HUES6 (cell line): ENCODE results near the gene DNAJC10.
"Not testable (repeated sequence)": the region's sequence is repeated elsewhere in the genome, so short reads cannot be mapped to it uniquely, and the experiment has no call there.

Source experiments
- H3K27ac ChIP-seq: 2 replicates; pipeline ENCODE4 v1.7.0; 2013; ENCODE audit warnings: low read depth, mild to moderate bottlenecking, low read length, inconsistent platforms
- H3K27me3 ChIP-seq: 2 replicates; pipeline ENCODE4 v1.6.1; 2013; ENCODE audit warnings: low read length; ENCODE audit not compliant: control insufficient read depth, insufficient read depth
- H3K36me3 ChIP-seq: 2 replicates; pipeline ENCODE4 v1.6.1; 2013; ENCODE audit warnings: low read length; ENCODE audit not compliant: control insufficient read depth, insufficient read depth
- H3K4me1 ChIP-seq: 2 replicates; pipeline ENCODE4 v1.6.1; 2013; ENCODE audit warnings: low read length; ENCODE audit not compliant: control insufficient read depth, insufficient read depth
- H3K4me3 ChIP-seq: 2 replicates; pipeline ENCODE4 v1.5.1; 2013; ENCODE audit warnings: low read depth, low read length
- H3K9ac ChIP-seq: one replicate; pipeline ENCODE4 v1.6.1; 2013; ENCODE audit warnings: mild to moderate bottlenecking, low read length
- H3K9me3 ChIP-seq: 2 replicates; pipeline ENCODE4 v1.6.1; 2013; ENCODE audit warnings: low read depth, low read length; ENCODE audit not compliant: control insufficient read depth, insufficient read depth

DNAJC10 gene

GRCh38 chr2:182726473-182726872 lies 10.4 kb downstream of the DNAJC10 start:
- Histone ChIP-seq H3K4me1 (no peaks in the 10 kb centered on the region), H3K36me3 (peaks cover 78% of the 10 kb centered on the region), H3K4me3 (no peak overlapping the region), H3K27ac (no peak overlapping the region), H3K9me3 (no peaks in the 10 kb centered on the region), H3K27me3 (no peaks in the 10 kb centered on the region), H3K9ac (no peak overlapping the region)

- Histone ChIP-seq H3K27me3 (no peaks in the 10 kb centered on the region), H3K36me3 (peaks cover 83% of the 10 kb centered on the region), H3K4me1 (no peaks in the 10 kb centered on the region), H3K4me3 (no peak overlapping the region), H3K27ac (no peak overlapping the region), H3K9me3 (no peaks in the 10 kb centered on the region), H3K9ac (no peak overlapping the region)
Observed at GRCh38 chr2:182728014-182728413, 12.0 kb downstream of the DNAJC10 start.

GRCh38 chr2:182729710-182730339 lies 13.8 kb downstream of the DNAJC10 start:
- H3K27ac ChIP-seq = no peak overlapping the region
- peaks cover 72% of the 10 kb centered on the region for H3K36me3 ChIP-seq
- no peaks in the 10 kb centered on the region for H3K4me1 ChIP-seq
- H3K9ac ChIP-seq = no peak overlapping the region
- H3K4me3 ChIP-seq = no peak overlapping the region
- H3K9me3 ChIP-seq = no peaks in the 10 kb centered on the region
- H3K27me3 ChIP-seq = no peaks in the 10 kb centered on the region

- H3K36me3 ChIP-seq = peaks cover 68% of the 10 kb centered on the region
- H3K4me3 ChIP-seq = no peak overlapping the region
- no peaks in the 10 kb centered on the region for H3K9me3 ChIP-seq
- H3K4me1 ChIP-seq = no peaks in the 10 kb centered on the region
- no peaks in the 10 kb centered on the region for H3K27me3 ChIP-seq
- no peak overlapping the region for H3K27ac ChIP-seq
- no peak overlapping the region for H3K9ac ChIP-seq
Observed at GRCh38 chr2:182730486-182730885, 14.4 kb downstream of the DNAJC10 start.

- Histone ChIP-seq H3K27ac (no peak overlapping the region), H3K9me3 (no peaks in the 10 kb centered on the region), H3K9ac (no peak overlapping the region), H3K27me3 (no peaks in the 10 kb centered on the region), H3K4me1 (no peaks in the 10 kb centered on the region), H3K36me3 (peaks cover 70% of the 10 kb centered on the region), H3K4me3 (no peak overlapping the region)
Observed at GRCh38 chr2:182732736-182733135, 16.7 kb downstream of the DNAJC10 start.

GRCh38 chr2:182733572-182733971 lies 17.5 kb downstream of the DNAJC10 start:
- H3K36me3 ChIP-seq = peaks cover 73% of the 10 kb centered on the region
- no peak overlapping the region for H3K9ac ChIP-seq
- H3K4me1 ChIP-seq = no peaks in the 10 kb centered on the region
- no peak overlapping the region for H3K27ac ChIP-seq
- no peaks in the 10 kb centered on the region for H3K9me3 ChIP-seq
- H3K4me3 ChIP-seq = no peak overlapping the region
- no peaks in the 10 kb centered on the region for H3K27me3 ChIP-seq

- H3K36me3 ChIP-seq = peaks cover 63% of the 10 kb centered on the region
- not testable (repeated sequence) for H3K4me1 ChIP-seq, H3K4me3 ChIP-seq, H3K27ac ChIP-seq, H3K9me3 ChIP-seq, H3K9ac ChIP-seq, H3K27me3 ChIP-seq
Observed at GRCh38 chr2:182736856-182737255, 20.8 kb downstream of the DNAJC10 start.

- H3K9ac ChIP-seq = no peak overlapping the region
- H3K4me1 ChIP-seq = no peaks in the 10 kb centered on the region
- H3K27ac ChIP-seq = no peak overlapping the region
- H3K36me3 ChIP-seq = peaks cover 80% of the 10 kb centered on the region
- H3K9me3 ChIP-seq = no peaks in the 10 kb centered on the region
- no peak overlapping the region for H3K4me3 ChIP-seq
- H3K27me3 ChIP-seq = no peaks in the 10 kb centered on the region
Observed at GRCh38 chr2:182740701-182741100, 24.6 kb downstream of the DNAJC10 start.

GRCh38 chr2:182741620-182742019 lies 25.6 kb downstream of the DNAJC10 start:
- Histone ChIP-seq H3K9me3 (no peaks in the 10 kb centered on the region), H3K36me3 (peaks cover 73% of the 10 kb centered on the region), H3K9ac (no peak overlapping the region), H3K27ac (no peak overlapping the region), H3K27me3 (no peaks in the 10 kb centered on the region), H3K4me3 (no peak overlapping the region), H3K4me1 (no peaks in the 10 kb centered on the region)

- Histone ChIP-seq H3K4me1 (no peaks in the 10 kb centered on the region), H3K9me3 (no peaks in the 10 kb centered on the region), H3K9ac (no peak overlapping the region), H3K4me3 (no peak overlapping the region), H3K36me3 (peaks cover 55% of the 10 kb centered on the region), H3K27me3 (no peaks in the 10 kb centered on the region), H3K27ac (no peak overlapping the region)
Observed at GRCh38 chr2:182744490-182744889, 28.4 kb downstream of the DNAJC10 start.

GRCh38 chr2:182745061-182745460 lies 29.0 kb downstream of the DNAJC10 start:
- Histone ChIP-seq H3K9me3 (no peaks in the 10 kb centered on the region), H3K9ac (no peak overlapping the region), H3K4me1 (no peaks in the 10 kb centered on the region), H3K36me3 (peaks cover 56% of the 10 kb centered on the region), H3K4me3 (no peak overlapping the region), H3K27ac (no peak overlapping the region), H3K27me3 (no peaks in the 10 kb centered on the region)

- H3K27me3 ChIP-seq, H3K9ac ChIP-seq, H3K27ac ChIP-seq, H3K9me3 ChIP-seq, H3K4me1 ChIP-seq, H3K4me3 ChIP-seq: not testable (repeated sequence)
- H3K36me3 ChIP-seq = peaks cover 56% of the 10 kb centered on the region
Observed at GRCh38 chr2:182745894-182746293, 29.8 kb downstream of the DNAJC10 start.
